ENCODE data around the gene EWSR1.

GRCh38 chr22:29345932-29346331 is 77.9 kb downstream of the EWSR1 start:
- TF ChIP-seq CTCF (IDR thresholded peaks at IDR 0.05; ENCODE audit: poor library complexity, severe bottlenecking) (no peak), EZH2 (IDR thresholded peaks at IDR 0.05; ENCODE audit: borderline replicate concordance, insufficient read depth, low read length, poor library complexity, severe bottlenecking) (no peak), EP300 (conservative IDR thresholded peaks at IDR 0.05; ENCODE audit: poor library complexity, severe bottlenecking) (no peak), REST (IDR thresholded peaks at IDR 0.05; ENCODE audit: borderline replicate concordance) (no peak), MXI1 (conservative IDR thresholded peaks at IDR 0.05; ENCODE audit: poor library complexity, severe bottlenecking) (no peak), POLR2AphosphoS5 (IDR thresholded peaks at IDR 0.05) (no peak), RAD21 (conservative IDR thresholded peaks at IDR 0.05) (no peak), SMC3 (conservative IDR thresholded peaks at IDR 0.05; ENCODE audit: poor library complexity) (no peak), TAF1 (IDR thresholded peaks at IDR 0.05; ENCODE audit: low read depth) (no peak)

All from neural cell (in vitro differentiated cells).